DMS79 (cell line): ENCODE results near the gene TMX3.
A peak's percentile ranks its signal among the peaks of the same experiment; 100 is the strongest.

Experiments
- DNase-seq: peaks from one replicate; lab custom pipeline; 2025; lab: John Stamatoyannopoulos, UW

The TMX3 gene, protein sequence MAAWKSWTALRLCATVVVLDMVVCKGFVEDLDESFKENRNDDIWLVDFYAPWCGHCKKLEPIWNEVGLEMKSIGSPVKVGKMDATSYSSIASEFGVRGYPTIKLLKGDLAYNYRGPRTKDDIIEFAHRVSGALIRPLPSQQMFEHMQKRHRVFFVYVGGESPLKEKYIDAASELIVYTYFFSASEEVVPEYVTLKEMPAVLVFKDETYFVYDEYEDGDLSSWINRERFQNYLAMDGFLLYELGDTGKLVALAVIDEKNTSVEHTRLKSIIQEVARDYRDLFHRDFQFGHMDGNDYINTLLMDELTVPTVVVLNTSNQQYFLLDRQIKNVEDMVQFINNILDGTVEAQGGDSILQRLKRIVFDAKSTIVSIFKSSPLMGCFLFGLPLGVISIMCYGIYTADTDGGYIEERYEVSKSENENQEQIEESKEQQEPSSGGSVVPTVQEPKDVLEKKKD

DNA sequence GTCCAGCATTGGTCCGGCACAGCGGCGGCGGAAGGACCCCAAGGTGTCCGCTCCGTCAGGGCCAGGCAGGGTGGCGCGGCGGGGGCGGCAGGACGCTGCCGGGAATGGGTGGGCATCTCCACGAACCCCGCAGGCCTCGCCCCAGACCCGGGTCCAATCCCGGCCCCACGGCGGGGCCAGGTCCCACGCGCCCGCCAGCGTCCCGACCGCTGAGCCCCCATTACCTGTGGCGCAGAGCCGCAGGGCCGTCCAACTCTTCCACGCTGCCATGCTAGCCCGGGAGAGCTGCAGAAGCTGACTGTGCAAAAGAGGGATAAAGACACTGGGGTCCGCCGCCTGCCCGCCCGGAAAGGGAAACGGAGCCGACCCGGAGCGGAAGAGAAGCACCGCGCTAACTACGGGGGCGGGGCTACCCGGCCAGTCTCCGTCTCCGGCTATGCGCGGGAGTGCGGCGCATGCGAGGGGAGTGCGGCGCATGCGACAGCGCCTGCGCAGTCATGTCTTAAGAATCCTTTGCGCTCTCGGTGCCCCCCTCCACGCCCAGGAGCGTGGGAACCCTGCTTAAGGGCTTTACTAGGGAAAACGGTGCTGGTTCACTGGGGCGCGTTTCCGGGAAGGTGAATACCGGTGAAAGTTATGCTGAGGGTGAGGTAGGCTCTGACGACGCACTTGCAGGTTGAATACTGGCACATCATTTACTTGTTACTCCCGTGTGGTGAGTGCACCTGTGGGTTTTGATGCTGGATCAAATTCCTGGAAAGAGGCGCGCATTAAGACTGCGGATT is at the start of gene TMX3:
TMX3 (minus strand) TSS at position 397 of the 785 bp plus-strand sequence; CDS start at position 270, 127 bp downstream.
- peak; percentile 91 for DNase-seq

DNA sequence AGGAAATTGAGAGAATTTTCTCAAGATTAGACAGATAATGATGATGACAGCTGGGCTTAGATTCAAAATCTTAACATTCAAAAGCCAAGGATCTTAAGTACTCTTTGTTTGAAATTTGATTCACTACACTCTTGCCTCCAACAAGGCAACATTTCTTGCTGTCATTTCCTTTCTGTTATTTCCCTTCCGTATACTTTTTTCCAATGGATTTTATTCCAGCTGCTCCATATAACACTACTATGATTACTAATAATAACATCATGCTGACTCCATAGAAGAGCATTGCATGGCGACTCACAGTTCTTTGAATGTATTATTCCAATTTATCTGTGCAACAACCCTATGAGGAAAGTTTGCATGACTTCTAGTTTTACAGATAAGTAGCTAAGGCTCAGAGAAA is 49.1 kb upstream of the TMX3 start:
- DNase-seq = no peak

DNA sequence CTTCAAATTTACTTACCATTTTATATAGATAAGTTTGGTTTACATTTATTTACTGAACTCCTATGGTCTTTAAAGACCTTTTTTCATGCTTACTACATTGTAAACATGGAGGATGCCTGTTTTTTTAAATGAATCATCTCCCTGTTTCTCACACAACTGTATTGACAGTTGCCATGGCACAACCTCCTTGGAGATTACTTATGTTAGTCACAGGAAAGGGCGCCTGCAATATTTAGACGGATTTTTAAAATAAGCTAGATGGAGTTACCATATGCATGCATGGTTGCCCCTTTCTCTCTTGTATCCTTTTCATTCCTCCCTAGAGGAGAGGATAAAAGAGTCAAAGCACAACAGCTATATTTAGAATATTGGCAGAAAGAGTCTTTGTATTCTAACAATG is 48.2 kb upstream of the TMX3 start:
- DNase-seq = no peak

DNA sequence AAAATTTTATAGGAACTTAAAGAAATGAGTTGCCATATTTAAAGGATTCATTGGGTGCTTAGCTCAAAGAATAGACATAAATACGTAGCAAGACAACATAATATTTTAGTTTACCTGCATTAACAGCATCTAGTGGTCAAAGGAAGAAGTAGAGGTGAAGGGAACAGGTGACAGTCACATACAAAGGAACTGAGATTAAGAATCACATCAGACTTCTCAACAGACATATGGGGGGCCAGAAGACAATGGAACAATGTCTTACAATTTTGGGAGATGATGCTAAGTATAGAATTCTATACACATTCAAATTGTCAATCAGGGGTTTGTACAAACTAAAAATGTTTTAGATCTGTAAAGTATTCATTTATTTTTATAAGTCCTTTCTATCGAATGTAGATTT is 44.4 kb upstream of the TMX3 start:
- DNase-seq = no peak

DNA sequence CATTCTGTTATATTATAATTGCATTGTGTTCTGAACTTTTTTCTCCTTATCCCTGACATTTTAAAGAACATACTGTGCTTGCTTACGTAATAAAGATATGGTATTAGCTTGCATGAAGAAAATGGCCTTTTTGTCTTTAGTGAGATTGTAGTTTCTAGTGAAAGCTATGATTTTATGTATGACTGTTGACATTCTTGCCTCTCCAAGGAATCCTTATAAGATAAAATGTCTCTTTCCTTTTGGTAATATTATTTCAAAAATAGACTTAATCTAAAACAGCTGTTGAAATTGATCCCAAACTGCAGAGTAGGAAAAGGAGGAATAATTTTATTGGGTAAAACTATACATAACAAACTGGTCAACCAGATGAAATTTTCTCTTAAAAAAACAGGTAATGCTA is 42.2 kb upstream of the TMX3 start:
- DNase-seq = no peak

DNA sequence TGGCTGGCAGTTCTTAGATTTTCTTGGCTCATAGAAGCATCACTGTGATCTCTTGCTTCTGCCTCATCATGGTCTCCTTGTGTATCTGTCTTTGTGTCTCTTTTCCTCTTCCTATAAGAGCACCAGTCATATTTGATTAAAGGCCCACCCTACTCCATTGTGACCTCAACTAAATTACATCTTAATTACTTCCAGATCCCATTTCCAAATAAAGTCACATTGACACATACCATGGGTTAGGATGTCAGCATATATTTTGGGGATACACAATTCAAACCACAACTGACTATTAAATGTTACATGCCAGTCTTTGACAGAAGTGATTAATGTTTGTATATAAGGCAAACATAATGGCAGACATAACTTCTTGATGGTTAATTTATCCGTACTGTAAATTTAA is 27.3 kb upstream of the TMX3 start:
- no peak for DNase-seq

DNA sequence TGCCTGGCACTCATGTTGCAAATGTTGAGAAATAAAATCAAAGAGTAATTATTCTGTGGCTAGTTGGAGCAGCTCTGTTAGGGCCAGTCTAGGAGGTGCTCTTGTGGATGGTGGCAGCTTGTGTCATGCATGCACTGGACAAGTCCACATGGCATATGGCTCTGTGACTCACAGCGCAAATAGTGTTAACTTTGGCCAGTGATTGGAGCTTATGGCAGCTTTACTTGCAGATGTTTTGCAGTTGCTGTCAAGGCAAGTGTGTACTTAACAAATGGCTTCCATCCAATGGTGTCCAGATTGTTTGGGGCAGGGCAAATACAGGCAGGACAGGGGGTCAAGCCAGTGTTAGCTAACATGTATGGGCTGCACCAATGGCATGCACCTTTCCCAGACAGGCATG is 26.1 kb upstream of the TMX3 start:
- no peak for DNase-seq

DNA sequence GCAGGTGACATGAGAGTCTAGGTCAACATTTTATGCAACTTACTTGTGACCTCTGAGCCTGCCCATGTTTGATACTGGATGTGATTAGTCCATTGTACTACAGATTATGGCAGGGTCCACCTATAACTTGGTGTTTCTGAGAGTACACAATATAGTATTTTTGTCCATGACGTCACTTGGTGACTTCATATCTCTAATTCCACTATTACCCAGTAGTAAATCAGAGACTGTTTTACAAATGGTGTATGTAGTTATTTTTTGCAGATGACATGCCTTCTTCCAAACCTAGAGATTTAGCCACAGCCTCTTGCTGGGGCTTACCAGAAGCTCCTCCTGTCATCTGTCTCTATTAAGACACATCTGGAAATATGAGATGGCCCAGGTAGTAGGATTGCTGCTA is 24.6 kb upstream of the TMX3 start:
- DNase-seq = no peak

DNA sequence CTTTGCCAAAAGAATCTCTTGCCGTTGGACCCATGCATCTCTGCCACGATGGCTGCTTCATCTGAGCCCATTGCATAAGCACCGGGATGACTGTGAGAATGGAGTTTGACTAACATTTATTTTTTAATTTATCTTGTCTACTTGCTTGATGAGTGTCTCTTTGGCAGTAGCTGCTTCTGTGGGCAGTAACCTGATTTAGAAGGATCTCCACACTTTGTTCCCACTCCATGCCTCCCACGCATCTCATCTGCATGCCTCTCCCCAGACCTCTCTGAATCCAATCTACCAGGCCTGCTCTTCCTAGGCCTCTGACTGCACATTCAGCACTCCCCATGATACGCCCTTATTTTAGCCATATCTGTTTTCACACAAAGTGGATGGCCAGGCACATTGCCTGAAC is 23.7 kb upstream of the TMX3 start:
- DNase-seq = no peak

DNA sequence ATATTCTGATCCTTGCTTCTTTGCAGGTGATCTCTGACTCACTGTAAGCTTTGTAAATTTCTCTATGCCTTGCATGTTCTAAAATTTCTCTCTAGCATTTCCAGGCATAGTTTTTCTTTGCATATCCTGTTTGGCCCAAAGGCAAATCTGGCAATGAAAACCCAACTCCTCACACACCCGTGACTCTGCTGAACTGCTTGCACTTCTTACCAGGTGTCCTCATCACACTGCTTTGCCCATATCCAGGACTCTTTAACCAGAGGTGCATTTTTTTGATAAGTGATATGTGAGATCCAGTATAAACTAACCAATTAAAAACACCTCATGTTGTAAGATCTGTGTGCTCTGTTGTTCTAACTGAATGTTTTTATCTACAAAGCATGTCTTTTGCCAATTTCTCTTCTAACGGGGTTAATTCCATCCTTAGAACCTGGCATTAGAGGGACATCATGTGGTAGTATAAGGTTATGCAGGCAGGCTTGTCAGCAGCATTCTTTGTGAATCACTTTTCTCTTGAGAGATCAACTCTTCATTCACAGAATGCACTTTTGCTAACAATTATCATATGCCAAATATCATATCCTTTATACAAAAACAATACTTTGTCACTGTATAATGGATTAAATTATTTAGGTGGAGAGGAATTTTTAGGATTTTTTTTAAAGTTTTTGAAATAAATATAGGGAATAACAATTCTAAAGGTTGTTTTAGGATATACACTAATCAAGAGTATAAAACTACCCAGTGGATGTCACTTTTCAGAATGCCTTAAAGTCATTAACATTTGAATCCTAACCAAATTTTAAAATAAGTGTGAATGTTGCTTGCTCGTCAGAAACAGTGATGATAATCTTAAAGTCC is 20.8 kb upstream of the TMX3 start:
- no peak for DNase-seq

DNA sequence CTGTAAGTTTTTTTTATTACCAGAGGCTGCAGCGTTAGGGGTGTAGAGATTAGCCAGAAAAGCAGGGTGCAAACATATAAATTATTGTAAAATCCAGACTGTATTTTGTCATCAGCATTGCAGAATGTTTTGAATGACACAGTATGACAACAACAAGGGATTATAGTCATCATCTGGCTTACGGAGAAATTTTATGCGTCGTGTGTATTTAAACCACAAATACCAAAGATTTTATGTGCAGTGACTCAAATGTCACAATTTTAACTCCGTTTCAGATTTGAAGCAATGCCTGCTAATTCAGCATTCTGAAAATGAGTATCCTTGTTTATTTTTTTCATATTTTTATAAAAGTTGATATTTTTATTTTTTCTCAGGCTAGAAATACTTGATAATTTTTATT is 19.4 kb upstream of the TMX3 start:
- DNase-seq = no peak

DNA sequence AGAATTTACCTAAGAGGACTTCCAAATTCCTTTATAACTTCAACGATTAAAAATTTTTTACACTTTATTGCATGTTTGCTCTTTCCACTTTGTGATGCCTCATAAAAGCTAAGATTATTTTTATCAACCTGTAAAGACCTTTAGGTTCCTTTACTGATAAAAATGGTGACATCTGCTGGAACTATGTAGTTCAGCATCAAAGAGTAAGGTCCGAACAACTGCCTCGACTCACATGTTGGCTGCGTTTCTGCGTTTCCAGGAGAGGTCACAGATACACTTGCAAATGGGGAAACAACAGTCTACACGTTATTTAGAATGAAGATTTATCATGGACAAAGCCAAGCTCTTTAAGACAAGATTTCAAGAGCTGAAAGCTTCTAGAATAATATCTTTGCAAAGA is 18.8 kb upstream of the TMX3 start:
- DNase-seq = no peak

DNA sequence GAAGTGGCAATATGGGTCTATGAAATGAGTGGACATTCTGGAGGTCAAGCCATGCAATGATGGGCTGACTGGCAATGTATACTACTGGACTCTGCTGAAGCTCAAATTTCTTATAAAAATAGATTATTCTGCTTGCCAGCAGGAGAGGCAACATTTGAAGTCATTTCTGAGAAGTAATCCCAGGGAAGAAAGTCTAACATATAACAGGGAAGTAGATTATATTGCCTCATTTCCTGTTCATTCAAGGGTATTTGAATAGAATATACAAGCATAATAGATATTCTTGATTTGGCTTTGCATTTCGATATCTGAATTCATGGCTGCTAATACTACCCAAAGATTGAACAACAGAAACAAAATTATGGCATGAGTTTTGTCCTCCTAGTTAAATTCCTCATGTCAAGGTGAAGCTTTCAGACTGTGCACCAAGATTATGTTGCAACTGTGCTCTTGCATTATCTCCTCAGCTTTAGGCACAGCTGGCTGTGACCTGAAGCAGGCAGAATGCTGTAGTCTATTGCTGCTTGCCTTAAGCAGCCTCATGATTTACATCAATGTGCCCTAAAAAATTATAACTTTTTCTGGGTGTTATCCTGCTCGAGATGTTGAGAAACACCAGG is 13.3 kb upstream of the TMX3 start:
- no peak for DNase-seq

DNA sequence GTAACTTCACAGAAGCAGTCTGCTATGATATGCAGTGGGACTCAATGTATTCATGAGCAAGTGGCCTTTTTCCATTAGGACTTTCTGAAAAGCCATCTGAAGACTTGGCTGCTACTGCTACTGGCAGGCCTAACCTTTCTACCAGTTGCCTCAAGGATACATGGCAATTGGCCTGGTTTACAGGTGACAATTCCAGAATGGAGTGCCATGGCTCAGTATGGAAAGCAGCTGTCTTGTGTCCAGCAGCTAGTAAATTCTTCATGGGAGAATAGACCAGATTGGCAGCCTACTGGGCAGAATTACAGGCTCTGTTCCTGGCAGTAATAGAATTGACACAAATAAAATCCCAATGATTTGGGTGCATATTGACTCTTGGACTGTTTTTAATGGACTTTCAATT is 12.6 kb upstream of the TMX3 start:
- no peak for DNase-seq

DNA sequence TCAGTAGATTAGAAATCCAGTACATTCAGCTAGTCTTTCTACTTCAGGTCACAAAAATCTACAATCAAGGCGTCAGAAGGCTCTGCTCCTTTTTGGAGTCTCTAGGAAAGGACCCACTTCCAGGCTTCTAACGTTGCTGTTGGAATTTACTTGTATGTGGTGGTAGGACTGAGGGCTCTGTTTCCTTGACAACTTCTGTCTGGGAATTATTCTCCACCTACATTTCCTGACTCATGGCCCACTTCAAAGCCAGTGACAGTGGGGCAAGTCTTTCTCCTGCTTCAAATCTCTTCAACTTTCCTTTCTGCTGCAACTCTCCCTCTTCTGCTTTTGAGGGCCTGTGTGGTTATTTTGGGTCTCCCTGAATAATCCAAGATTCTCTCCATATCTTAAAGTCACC is 10.4 kb upstream of the TMX3 start:
- no peak for DNase-seq

DNA sequence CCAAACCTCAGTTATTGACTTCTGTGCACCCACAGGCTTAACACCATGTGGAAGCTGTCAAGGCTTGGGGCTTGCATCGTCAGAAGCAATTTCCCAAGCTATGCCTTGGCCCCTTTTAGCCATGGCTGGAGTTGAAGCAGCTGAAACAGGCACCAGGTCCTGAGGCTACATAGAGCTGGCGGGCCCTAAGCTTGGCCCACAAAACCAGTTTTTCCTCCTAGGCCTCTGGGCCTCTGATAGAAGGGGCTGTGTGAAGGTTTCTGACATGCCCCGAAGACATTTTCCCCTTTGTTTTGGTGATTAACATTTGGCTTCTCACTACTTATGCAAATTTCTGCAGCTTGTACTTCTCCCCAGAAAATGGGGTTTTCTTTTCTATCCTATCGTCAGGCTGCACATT is 9.1 kb upstream of the TMX3 start:
- no peak for DNase-seq

DNA sequence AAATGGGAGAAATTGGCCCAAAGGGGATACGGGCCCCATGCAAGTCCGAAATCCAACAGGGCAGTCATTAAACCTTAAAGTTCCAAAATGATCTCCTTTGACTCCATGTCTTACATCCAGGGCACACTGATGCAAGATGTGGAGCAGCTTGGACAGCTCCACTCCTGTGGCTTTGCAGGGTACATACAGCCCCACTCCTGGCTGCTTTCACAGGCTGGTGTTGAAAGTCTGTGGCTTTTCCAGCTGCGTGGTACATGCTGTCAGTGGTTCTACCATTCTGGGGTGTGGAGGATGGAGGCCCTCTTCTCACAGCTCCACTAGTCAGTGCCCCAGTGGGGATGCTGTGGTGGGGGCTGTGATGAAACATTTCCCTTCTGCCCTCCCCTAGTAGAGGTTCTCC is 8.6 kb upstream of the TMX3 start:
- no peak for DNase-seq

DNA sequence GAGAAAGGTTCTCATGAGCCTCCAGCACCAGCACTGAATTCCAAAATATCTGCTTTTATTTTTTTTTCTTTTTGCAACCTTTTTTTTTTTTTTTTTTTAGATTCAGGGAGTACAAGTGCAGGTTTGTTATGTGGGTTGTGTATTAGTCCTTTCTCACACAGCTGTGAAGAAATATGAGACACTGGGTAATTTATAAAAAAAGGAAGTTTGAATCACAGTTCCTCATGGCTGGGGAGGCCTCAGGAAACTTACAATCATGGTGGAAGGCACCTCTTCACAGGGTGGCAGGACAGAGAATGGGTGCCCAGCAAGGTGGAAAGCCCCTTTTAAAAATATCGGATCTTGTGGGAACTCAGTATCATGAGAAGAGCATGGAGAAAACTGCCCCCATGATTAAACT is 7.9 kb upstream of the TMX3 start:
- DNase-seq = no peak

DNA sequence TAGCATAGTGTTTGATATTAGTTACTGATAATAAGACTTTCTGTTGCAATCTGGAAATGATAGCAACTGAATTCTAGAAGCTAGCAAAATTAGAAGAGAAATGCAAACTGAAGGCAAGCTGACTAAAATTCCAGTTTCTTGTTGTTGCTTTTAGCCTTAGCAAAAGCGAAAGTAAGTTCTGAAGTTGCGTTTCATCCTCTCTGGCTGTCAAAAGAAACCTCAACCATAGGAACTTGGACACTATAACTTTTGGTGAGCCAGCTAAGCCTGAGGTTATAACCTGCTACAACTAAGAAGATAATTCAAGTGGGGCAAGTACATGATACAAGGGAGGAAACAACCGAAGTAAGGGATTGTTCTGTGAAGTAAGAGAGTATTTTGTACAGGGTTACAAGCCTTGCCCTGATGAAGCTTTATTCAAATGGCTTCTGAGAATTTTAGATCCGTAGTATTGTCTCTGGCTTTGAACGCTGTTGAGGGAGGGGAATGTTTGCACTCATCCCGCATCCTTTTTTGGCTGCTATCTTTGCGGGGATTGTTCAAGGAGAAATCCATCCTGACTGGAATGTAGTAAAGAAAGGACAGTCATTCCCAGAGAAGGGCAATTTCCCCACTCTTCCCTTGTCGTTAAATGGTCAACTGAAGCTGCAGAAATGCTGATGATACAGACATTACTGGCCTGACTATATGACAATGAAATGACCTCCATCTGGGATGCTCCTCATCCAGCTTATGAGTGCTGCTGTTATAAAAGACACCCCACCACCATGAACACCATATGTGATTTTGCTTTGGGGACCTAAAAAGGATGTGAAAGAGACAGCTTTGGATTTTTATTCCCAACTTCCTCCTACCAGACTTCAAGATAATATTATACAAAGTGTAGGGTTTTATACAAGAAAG is 7.0 kb upstream of the TMX3 start:
- no peak for DNase-seq

DNA sequence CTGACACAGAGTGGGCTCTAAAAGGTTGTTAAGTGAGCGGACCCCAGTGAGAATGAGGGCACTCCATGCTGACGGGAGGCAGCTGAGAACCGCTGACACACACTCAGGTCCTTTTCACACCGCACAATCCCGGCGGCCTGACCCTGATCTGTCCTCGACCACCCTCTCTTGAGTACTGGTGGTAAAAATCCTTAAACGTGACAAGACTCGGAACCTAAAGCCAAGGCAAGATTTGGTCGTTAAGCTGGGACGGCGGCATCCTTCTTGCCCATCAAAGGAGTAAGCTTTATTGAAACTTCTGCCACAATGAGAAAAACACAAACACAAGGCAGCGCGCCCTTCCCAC is 569 bp downstream of the TMX3 start:
- DNase-seq = no peak

DNA sequence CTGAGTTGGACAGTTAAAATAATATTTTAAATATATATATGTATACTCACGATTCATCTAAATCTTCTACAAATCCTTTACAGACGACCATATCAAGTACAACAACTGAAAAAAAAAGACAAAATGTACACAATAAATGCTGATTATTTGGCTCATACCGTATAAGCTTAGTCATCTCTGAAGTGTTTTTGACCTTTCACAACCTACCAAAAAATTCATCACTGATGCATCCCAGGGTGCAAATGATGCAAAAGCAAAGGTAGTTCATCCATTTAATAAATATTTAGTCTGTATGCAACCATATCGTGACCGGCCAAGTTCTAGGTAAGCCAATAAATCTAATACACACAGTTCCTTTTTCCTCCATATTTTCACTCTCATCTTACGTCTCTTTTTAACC is 1.1 kb downstream of the TMX3 start:
- no peak for DNase-seq
